Keratinocyte (primary cell): ENCODE results near the gene FXYD1.

Source experiments
- CTCF ChIP-seq, 3 experiments: IDR thresholded peaks in 1 of 3; conservative IDR thresholded peaks in 1 of 3; optimal IDR thresholded peaks in 1 of 3; 2 replicates in 2 of 3; 3 replicates in 1 of 3; pipeline versions ENCODE3 to v1.5.1; 2011; ENCODE audit warnings: low read length in 3 of 3, mild to moderate bottlenecking in 3 of 3, moderate library complexity in 2 of 3, control low read depth in 1 of 3, inconsistent platforms in 1 of 3; ENCODE audit not compliant: insufficient read depth in 2 of 3; ENCODE audit errors: extremely low read depth in 1 of 3
- EZH2 ChIP-seq: IDR thresholded peaks from one replicate; pipeline ENCODE4 v1.6.1; 2012; ENCODE audit warnings: inconsistent platforms, mild to moderate bottlenecking, low read length, moderate library complexity

- no peak for TF ChIP-seq CTCF (optimal IDR thresholded peaks at IDR 0.05 in 1 of 3, IDR thresholded peaks at IDR 0.05 in 1 of 3, conservative IDR thresholded peaks at IDR 0.05 in 1 of 3; ENCODE audit: extremely low read depth in 1 of 3, insufficient read depth in 2 of 3, low read length in 3 of 3)
- no peak for TF ChIP-seq EZH2
These were observed 28.9 kb downstream of the FXYD1 start for GRCh38 chr19:35167251-35168119.
